ENCODE results near the gene MYO5C.

GRCh38 chr15:52259503-52259902 lies 36.1 kb downstream of the MYO5C start:
- TF ChIP-seq CTCF (IDR thresholded peaks at IDR 0.05; ENCODE audit: low read depth, low read length) (no peak), EZH2phosphoT487 (IDR thresholded peaks at IDR 0.05; ENCODE audit: low read depth) (no peak)

Measured in OCI-LY3 (cell line).